ENCODE results near the gene NPHP1.

- TF ChIP-seq CTCF (IDR thresholded peaks at IDR 0.05): no peak
- TF ChIP-seq POLR2A (IDR thresholded peaks at IDR 0.05): no peak
- no peak for TF ChIP-seq POLR2AphosphoS5 (IDR thresholded peaks at IDR 0.05)
- no peak for TF ChIP-seq EP300 (IDR thresholded peaks at IDR 0.05; ENCODE audit: low read depth)
Measured at GRCh38 chr2:110180036-110180435, 24.8 kb downstream of the NPHP1 start.

Data from transverse colon (tissue), 4 donors.